Lower lobe of right lung (tissue), 2 donors: ENCODE measurements around the gene C1orf210. TPM values are rescaled to one million over a fixed set of nuclear protein-coding genes. Genes with fewer than 3 reads are reported as not detected.
A peak's percentile ranks its signal among the peaks of the same experiment; 100 is the strongest.

Experiments
- ATAC-seq, 2 donors: fragments of 200-7000 bp; cut with Tn5 transposase; one replicate each; pipeline ENCODE4 v1.9.1; 2020 to 2022; ENCODE audit warnings: mild to moderate bottlenecking in 2 of 2, moderate library complexity in 2 of 2
- DNase-seq: peaks from one replicate; pipeline ENCODE4 v3.0.0-alpha.2; 2020
- H3K27ac ChIP-seq: fragments of 200-600 bp; one replicate; pipeline ENCODE4 v1.8.0; 2022
- H3K27me3 ChIP-seq: fragments of 200-600 bp; one replicate; pipeline ENCODE4 v1.8.0; 2022; ENCODE audit warnings: low read depth
- H3K36me3 ChIP-seq: fragments of 200-600 bp; one replicate; pipeline ENCODE4 v1.8.0; 2022; ENCODE audit warnings: mild to moderate bottlenecking
- H3K4me1 ChIP-seq: fragments of 200-600 bp; one replicate; pipeline ENCODE4 v1.8.0; 2022
- H3K4me3 ChIP-seq: fragments of 200-600 bp; one replicate; pipeline ENCODE4 v1.8.0; 2022; ENCODE audit warnings: mild to moderate bottlenecking
- H3K9me3 ChIP-seq: fragments of 200-600 bp; one replicate; pipeline ENCODE4 v1.8.0; 2022
- intact Hi-C: fragments of 100-400 bp; cut with DNase I; formaldehyde crosslinking; loops from one replicate; pipeline ENCODE4 v1.11.0; 2022
- total RNA-seq: library from RNA; stranded (reverse); fragmentation: NEBNext Ultra II Directional; extraction: Animal tissue kit (Norgen Biotek cat#: 25700); gene quantifications from one replicate; pipeline ENCODE4 v1.2.1, GENCODE V29; 2021
- TF ChIP-seq, protein P1 (sequence below): fragments of 200-600 bp; IDR thresholded peaks from one replicate; pipeline ENCODE4 v1.8.0; 2022; ENCODE audit warnings: antibody characterized with exemption, mild to moderate bottlenecking
- donor health status: DM: no; HTN: yes; CAD: no; lungs with severe emphysema.

The C1orf210 gene
- total RNA-seq, 1 donor from 2014 or later = 19.1 TPM

- ATAC-seq (no peak), DNase-seq (no peak)
- TF ChIP-seq, protein P1, sequence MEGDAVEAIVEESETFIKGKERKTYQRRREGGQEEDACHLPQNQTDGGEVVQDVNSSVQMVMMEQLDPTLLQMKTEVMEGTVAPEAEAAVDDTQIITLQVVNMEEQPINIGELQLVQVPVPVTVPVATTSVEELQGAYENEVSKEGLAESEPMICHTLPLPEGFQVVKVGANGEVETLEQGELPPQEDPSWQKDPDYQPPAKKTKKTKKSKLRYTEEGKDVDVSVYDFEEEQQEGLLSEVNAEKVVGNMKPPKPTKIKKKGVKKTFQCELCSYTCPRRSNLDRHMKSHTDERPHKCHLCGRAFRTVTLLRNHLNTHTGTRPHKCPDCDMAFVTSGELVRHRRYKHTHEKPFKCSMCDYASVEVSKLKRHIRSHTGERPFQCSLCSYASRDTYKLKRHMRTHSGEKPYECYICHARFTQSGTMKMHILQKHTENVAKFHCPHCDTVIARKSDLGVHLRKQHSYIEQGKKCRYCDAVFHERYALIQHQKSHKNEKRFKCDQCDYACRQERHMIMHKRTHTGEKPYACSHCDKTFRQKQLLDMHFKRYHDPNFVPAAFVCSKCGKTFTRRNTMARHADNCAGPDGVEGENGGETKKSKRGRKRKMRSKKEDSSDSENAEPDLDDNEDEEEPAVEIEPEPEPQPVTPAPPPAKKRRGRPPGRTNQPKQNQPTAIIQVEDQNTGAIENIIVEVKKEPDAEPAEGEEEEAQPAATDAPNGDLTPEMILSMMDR = no peak
- Histone ChIP-seq H3K36me3 (peaks cover 13% of the 10 kb centered on the region), H3K4me1 (no peaks in the 10 kb centered on the region), H3K27ac (no peak overlapping the region), H3K27me3 (no peaks in the 10 kb centered on the region), H3K9me3 (no peaks in the 10 kb centered on the region), H3K4me3 (no peak overlapping the region)
- intact Hi-C loops = no loop called here
Measured at GRCh38 chr1:43315481-43315880, 30.1 kb upstream of the C1orf210 start.

- Histone ChIP-seq H3K9me3 (no peaks in the 10 kb centered on the region), H3K4me3 (no peak overlapping the region), H3K36me3 (peaks cover 13% of the 10 kb centered on the region), H3K4me1 (peaks cover 6% of the 10 kb centered on the region), H3K27ac (no peak overlapping the region), H3K27me3 (no peaks in the 10 kb centered on the region)
- TF ChIP-seq, protein P1 = no peak
- ATAC-seq (no peak), DNase-seq (no peak)
- intact Hi-C loops = no loop called here
Measured at GRCh38 chr1:43314233-43314632, 28.9 kb upstream of the C1orf210 start.

GRCh38 chr1:43313771-43314170 is 28.4 kb upstream of the C1orf210 start:
- H3K9me3 ChIP-seq = no peaks in the 10 kb centered on the region
- DNase-seq = no peak
- intact Hi-C loops = no loop called here
- no peak overlapping the region for H3K27ac ChIP-seq
- H3K27me3 ChIP-seq = no peaks in the 10 kb centered on the region
- ATAC-seq = no peak
- TF ChIP-seq, protein P1 = no peak
- peaks cover 9% of the 10 kb centered on the region for H3K36me3 ChIP-seq
- peaks cover 10% of the 10 kb centered on the region for H3K4me1 ChIP-seq
- no peak overlapping the region for H3K4me3 ChIP-seq

GRCh38 chr1:43312663-43313515 is 27.5 kb upstream of the C1orf210 start:
- DNase-seq = no peak
- intact Hi-C loops = no loop called here
- H3K4me3 ChIP-seq = no peak overlapping the region
- H3K36me3 ChIP-seq = peaks cover 7% of the 10 kb centered on the region
- H3K9me3 ChIP-seq = no peaks in the 10 kb centered on the region
- H3K27ac ChIP-seq = no peak overlapping the region
- peaks cover 10% of the 10 kb centered on the region for H3K4me1 ChIP-seq
- H3K27me3 ChIP-seq = no peaks in the 10 kb centered on the region
- peak in 1 of 2 donors; percentile 7 for ATAC-seq
- TF ChIP-seq, protein P1 = no peak

GRCh38 chr1:43312212-43312623 is 26.8 kb upstream of the C1orf210 start:
- Histone ChIP-seq H3K27ac (no peak overlapping the region), H3K36me3 (peaks cover 8% of the 10 kb centered on the region), H3K27me3 (no peaks in the 10 kb centered on the region), H3K4me1 (peaks cover 15% of the 10 kb centered on the region), H3K9me3 (no peaks in the 10 kb centered on the region), H3K4me3 (no peak overlapping the region)
- DNase-seq = no peak
- no peak for ATAC-seq
- TF ChIP-seq, protein P1 = no peak
- intact Hi-C loops = no loop called here
